Tibial nerve (tissue), 4 donors: ENCODE results near the gene ATRNL1. TPM values are rescaled to one million over a fixed set of nuclear protein-coding genes. Genes with fewer than 3 reads are reported as not detected.

ENCODE experiments used
- DNase-seq, 2 donors: peaks; one replicate each; pipeline ENCODE4 v3.0.0-alpha.2; 2019; ENCODE audit warnings: low spot score in 2 of 2
- H3K27ac ChIP-seq, 4 donors: fragments of 200-600 bp; sonication (generic) in 3 of 4; one replicate each; pipeline ENCODE4 v1.5.1; 2017 to 2019; ENCODE audit warnings: mild to moderate bottlenecking in 1 of 4
- H3K27me3 ChIP-seq, 2 donors: fragments of 200-600 bp; sonication (generic) in 1 of 2; one replicate each; pipeline versions ENCODE4 v1.5.1 to v1.6.0; 2017 to 2019
- H3K36me3 ChIP-seq, 3 donors: fragments of 200-600 bp; sonication (generic); one replicate each; pipeline ENCODE4 v1.5.1; 2018 to 2019
- H3K4me1 ChIP-seq, 4 donors: fragments of 200-600 bp; sonication (generic) in 3 of 4; one replicate each; pipeline ENCODE4 v1.5.1; 2017 to 2019
- H3K4me3 ChIP-seq, 4 donors: fragments of 200-600 bp; sonication (generic) in 3 of 4; one replicate each; pipeline ENCODE4 v1.5.1; 2017 to 2019; ENCODE audit warnings: mild to moderate bottlenecking in 1 of 4, moderate library complexity in 1 of 4
- H3K9me3 ChIP-seq, 4 donors: fragments of 200-600 bp; sonication (generic) in 3 of 4; one replicate each; pipeline ENCODE4 v1.5.1; 2017 to 2019
- EP300 ChIP-seq, 2 donors: sonication (generic); formaldehyde crosslinking; IDR thresholded peaks; one replicate each; pipeline ENCODE4 v1.6.1; 2017; ENCODE audit warnings: antibody characterized with exemption in 2 of 2, mild to moderate bottlenecking in 1 of 2
- POLR2A ChIP-seq, 2 donors: fragments of 450-650 bp; IDR thresholded peaks; one replicate each; pipeline ENCODE4 v1.6.1; 2017; ENCODE audit warnings: antibody characterized with exemption in 2 of 2, mild to moderate bottlenecking in 2 of 2, moderate library complexity in 2 of 2
- WGBS, 2 donors: methylation state at CpG; one replicate each; pipeline ENCODE4 v1.1.5; 2018; 5-methylcytosine and 5-hydroxymethylcytosine counted together
- total RNA-seq, 4 donors: library from RNA; depleted of rRNA; stranded (reverse); fragments of >200 nt; gene quantifications; one replicate each; pipeline ENCODE4 v1.1.0, GENCODE V29; 2016
- TF ChIP-seq, protein P1 (sequence below), 5 experiments: fragments of 200-600 bp in 3 of 5; fragments of 450-650 bp in 2 of 5; sonication (generic) in 3 of 5; IDR thresholded peaks; one replicate each; pipeline ENCODE4 v1.5.1; 2016 to 2019; ENCODE audit warnings: antibody characterized with exemption in 5 of 5, mild to moderate bottlenecking in 3 of 5, moderate library complexity in 2 of 5

The ATRNL1 gene
- total RNA-seq, 4 donors from 2014 or later, result 1.0 to 5.4 (median 2.7) TPM

DNA sequence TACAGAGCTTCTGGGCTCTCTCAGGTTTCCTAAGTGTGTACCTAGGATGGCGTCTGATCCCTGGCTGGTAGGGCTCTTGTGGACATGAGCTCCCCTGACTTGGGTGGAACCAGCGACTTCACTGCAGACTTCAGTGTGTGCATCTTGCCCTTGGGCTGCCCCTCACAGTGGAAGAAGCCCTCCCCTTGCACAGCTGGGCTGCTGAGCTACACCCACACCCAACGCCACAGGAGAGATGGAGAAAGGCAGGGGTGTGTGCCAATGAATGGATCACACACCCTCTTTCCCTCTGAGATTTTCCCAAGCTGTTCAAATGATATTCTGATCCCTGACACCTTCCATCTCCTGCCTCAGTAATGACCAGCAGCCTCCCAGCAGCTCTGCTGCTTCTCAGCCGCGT lies 883.2 kb downstream of the ATRNL1 start:
- Histone ChIP-seq H3K36me3 (no peaks in the 10 kb centered on the region), H3K27me3 (no peaks in the 10 kb centered on the region), H3K4me3 (no peak overlapping the region), H3K4me1 (peaks cover 0 to 10% (median 0%) of the 10 kb centered on the region in 4 donors), H3K27ac (no peak overlapping the region), H3K9me3 (no peaks in the 10 kb centered on the region)
- WGBS, 2 donors, result 82 to 86% methylated on average over 5 of the region's 5 CpGs
- no peak for TF ChIP-seq POLR2A (IDR thresholded peaks at IDR 0.05)
- TF ChIP-seq, protein P1, sequence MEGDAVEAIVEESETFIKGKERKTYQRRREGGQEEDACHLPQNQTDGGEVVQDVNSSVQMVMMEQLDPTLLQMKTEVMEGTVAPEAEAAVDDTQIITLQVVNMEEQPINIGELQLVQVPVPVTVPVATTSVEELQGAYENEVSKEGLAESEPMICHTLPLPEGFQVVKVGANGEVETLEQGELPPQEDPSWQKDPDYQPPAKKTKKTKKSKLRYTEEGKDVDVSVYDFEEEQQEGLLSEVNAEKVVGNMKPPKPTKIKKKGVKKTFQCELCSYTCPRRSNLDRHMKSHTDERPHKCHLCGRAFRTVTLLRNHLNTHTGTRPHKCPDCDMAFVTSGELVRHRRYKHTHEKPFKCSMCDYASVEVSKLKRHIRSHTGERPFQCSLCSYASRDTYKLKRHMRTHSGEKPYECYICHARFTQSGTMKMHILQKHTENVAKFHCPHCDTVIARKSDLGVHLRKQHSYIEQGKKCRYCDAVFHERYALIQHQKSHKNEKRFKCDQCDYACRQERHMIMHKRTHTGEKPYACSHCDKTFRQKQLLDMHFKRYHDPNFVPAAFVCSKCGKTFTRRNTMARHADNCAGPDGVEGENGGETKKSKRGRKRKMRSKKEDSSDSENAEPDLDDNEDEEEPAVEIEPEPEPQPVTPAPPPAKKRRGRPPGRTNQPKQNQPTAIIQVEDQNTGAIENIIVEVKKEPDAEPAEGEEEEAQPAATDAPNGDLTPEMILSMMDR (IDR thresholded peaks at IDR 0.05), result no peak
- TF ChIP-seq EP300 (IDR thresholded peaks at IDR 0.05), result no peak
- no peak for DNase-seq

DNA sequence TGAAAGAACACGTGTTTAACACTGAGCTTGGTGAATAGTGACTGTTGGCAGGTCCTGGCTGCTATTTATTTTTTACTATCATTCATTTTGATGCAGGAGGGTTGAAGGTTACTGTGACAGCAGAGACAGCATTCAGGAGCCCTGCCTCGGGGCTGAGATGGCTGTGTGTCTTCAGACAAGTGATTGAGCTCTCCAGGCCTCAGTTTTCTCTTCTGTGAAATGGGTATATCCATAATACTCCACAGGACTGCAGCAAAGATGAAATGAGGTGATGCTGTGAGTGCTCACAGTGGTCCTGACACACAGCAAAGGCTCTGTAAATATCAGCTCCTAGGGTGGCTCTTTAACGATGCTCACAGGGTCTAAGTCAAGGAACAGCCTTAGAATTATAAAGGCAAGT lies 884.7 kb downstream of the ATRNL1 start:
- Histone ChIP-seq H3K4me3 (no peak overlapping the region), H3K27me3 (no peaks in the 10 kb centered on the region), H3K36me3 (no peaks in the 10 kb centered on the region), H3K27ac (no peak overlapping the region), H3K9me3 (no peaks in the 10 kb centered on the region), H3K4me1 (peaks cover 0 to 12% (median 0%) of the 10 kb centered on the region in 4 donors)
- WGBS, 2 donors, result 79 to 82% methylated on average over 3 of the region's 3 CpGs
- DNase-seq, result no peak
- TF ChIP-seq POLR2A (IDR thresholded peaks at IDR 0.05) (no peak), EP300 (IDR thresholded peaks at IDR 0.05) (no peak)
- TF ChIP-seq, protein P1 (IDR thresholded peaks at IDR 0.05), result no peak

DNA sequence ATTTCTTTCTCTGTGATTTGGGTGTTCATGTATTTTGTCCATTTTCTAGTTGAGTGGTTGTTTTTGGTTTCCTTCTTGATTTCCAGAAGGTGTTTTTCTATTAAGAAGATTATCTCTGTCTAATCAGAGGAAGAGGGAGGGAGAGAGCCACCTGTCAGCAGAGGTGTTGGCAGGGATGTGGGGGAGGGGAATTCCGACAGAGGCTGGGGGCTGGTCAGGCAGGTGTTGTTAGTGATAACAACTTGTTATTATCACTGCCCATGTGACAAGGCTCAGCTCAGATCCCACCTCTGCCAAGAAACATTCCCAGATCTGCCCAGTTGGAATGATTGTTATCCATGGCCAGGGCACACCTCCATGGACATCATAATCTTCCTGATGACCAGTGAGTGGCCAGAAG lies 886.4 kb downstream of the ATRNL1 start:
- Histone ChIP-seq H3K9me3 (peaks cover 0 to 13% (median 0%) of the 10 kb centered on the region in 4 donors), H3K27me3 (no peaks in the 10 kb centered on the region), H3K4me1 (peaks cover 0 to 12% (median 0%) of the 10 kb centered on the region in 4 donors), H3K36me3 (no peaks in the 10 kb centered on the region), H3K27ac (no peak overlapping the region), H3K4me3 (no peak overlapping the region)
- TF ChIP-seq, protein P1 (IDR thresholded peaks at IDR 0.05), result no peak
- no peak for TF ChIP-seq POLR2A (IDR thresholded peaks at IDR 0.05)
- no peak for TF ChIP-seq EP300 (IDR thresholded peaks at IDR 0.05)
- 94 to 95% methylated on average over 1 of the region's 1 CpG for WGBS, 2 donors
- DNase-seq, result no peak

DNA sequence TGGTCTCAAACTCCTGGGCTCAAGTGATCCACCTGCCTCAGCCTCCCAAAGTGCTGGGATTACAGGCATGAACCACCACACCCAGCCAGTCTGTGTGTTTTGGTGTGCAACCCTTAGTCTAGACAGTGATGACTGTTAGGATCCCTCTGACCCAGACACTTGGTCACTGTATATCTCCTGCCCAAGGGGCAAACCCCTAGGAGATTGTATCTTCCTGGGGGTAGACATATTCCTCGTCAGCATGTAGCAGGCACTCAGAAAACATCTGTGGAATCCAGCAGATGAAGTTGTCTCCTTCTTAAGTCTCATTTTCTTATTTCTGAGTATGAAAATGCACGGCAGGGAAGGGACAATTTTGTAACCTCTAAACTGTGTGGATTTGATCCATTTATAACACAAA lies 887.3 kb downstream of the ATRNL1 start:
- 44 to 54% methylated on average over 2 of the region's 2 CpGs for WGBS, 2 donors
- Histone ChIP-seq H3K27me3 (no peaks in the 10 kb centered on the region), H3K4me1 (peaks cover 0 to 12% (median 0%) of the 10 kb centered on the region in 4 donors), H3K27ac (no peak overlapping the region), H3K36me3 (no peaks in the 10 kb centered on the region), H3K4me3 (peak overlapping the region in 1 of 4 donors; percentile 28), H3K9me3 (peaks cover 0 to 18% (median 0%) of the 10 kb centered on the region in 4 donors)
- DNase-seq, result no peak
- TF ChIP-seq POLR2A (IDR thresholded peaks at IDR 0.05) (no peak), EP300 (IDR thresholded peaks at IDR 0.05) (no peak)
- TF ChIP-seq, protein P1 (IDR thresholded peaks at IDR 0.05), result no peak

DNA sequence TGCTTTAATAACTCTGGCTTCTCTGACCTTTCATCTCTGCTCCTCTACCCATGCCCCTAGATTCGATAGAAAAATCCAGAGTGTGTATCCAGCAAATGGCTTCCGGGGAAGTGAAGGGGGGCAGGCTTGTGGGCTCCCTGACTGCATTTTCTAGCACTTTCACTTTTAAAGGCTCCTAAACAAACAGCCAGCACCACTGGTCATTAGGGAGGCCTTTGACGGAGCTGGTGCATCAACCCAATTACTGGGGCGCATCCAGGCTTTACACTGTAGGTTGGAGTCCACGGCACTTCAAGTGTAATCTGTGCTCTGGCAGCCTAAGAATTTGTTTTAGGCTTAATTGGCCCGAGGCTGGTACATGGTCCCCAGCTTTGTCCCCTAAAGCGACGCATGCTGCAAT lies 887.9 kb downstream of the ATRNL1 start:
- H3K9me3 ChIP-seq, result peaks cover 0 to 19% (median 0%) of the 10 kb centered on the region in 4 donors
- H3K27ac ChIP-seq, result peak overlapping the region in 1 of 4 donors; percentile 45
- TF ChIP-seq EP300 (IDR thresholded peaks at IDR 0.05) (no peak), POLR2A (IDR thresholded peaks at IDR 0.05) (no peak)
- TF ChIP-seq, protein P1 (IDR thresholded peaks at IDR 0.05), result no peak
- peaks cover 0 to 12% (median 0%) of the 10 kb centered on the region in 4 donors for H3K4me1 ChIP-seq
- no peaks in the 10 kb centered on the region for H3K27me3 ChIP-seq
- DNase-seq, result no peak
- peak overlapping the region in 3 of 4 donors; percentile 7 to 28 (median 13) for H3K4me3 ChIP-seq
- no peaks in the 10 kb centered on the region for H3K36me3 ChIP-seq
- 19 to 23% methylated on average over 8 of the region's 8 CpGs for WGBS, 2 donors
